ENCODE measurements around the gene MON2.
A peak's percentile ranks its signal among the peaks of the same experiment; 100 is the strongest.
"Not testable (repeated sequence)": the region's sequence is repeated elsewhere in the genome, so short reads cannot be mapped to it uniquely, and the experiment has no call there.

Gene MON2, protein sequence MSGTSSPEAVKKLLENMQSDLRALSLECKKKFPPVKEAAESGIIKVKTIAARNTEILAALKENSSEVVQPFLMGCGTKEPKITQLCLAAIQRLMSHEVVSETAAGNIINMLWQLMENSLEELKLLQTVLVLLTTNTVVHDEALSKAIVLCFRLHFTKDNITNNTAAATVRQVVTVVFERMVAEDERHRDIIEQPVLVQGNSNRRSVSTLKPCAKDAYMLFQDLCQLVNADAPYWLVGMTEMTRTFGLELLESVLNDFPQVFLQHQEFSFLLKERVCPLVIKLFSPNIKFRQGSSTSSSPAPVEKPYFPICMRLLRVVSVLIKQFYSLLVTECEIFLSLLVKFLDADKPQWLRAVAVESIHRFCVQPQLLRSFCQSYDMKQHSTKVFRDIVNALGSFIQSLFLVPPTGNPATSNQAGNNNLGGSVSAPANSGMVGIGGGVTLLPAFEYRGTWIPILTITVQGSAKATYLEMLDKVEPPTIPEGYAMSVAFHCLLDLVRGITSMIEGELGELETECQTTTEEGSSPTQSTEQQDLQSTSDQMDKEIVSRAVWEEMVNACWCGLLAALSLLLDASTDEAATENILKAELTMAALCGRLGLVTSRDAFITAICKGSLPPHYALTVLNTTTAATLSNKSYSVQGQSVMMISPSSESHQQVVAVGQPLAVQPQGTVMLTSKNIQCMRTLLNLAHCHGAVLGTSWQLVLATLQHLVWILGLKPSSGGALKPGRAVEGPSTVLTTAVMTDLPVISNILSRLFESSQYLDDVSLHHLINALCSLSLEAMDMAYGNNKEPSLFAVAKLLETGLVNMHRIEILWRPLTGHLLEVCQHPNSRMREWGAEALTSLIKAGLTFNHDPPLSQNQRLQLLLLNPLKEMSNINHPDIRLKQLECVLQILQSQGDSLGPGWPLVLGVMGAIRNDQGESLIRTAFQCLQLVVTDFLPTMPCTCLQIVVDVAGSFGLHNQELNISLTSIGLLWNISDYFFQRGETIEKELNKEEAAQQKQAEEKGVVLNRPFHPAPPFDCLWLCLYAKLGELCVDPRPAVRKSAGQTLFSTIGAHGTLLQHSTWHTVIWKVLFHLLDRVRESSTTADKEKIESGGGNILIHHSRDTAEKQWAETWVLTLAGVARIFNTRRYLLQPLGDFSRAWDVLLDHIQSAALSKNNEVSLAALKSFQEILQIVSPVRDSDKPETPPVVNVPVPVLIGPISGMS (N-terminal part only)

DNA sequence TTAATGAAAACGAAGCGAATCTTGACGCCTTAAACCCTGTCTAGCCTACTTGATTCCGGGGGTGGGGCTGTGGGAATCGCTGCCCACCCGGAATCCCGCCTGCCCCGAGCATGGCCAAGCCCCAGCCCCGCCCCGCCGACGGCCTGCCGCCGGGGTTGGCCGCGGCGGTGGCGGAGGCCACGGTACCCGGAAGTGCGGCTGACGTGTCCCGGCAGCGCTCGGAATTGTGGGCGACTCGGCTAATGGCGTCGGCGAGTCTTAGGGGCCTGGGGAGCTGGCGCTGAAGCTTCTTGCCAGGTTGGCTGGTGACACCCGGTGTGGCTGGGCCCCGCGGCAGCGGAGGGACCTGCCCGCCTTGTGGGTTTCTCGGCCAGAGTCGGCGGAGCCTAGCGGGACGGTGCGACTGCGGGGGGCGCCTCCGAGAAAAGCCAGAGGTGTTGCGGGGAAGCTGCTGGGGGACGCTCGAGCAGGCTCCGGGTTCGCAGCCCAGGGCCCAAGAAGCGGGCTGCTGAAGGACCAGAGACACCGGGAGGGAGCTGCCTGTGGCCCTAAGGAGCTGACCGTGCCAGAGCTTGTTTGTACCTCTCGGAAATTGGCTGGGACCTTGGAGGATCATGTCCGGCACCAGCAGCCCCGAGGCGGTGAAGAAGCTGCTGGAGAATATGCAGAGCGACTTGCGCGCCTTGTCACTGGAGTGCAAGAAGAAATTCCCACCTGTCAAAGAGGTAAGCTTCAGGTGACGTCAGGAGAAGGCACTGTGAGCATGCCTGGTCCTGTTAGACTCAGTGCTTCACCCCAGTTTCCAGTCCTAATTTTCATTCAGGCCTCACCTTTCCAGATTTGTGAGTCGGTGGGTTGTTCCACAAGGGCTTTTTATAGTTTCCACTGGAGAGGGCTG lies at the start of gene MON2:
TSS of gene MON2 (plus strand) at position 233 of the 898 bp plus-strand sequence. CDS start at position 615, 382 bp downstream.
- DNase-seq (ENCODE audit: insufficient read length, low spot score): peak; percentile 92
- peak; percentile 90 for FAIRE-seq

DNA sequence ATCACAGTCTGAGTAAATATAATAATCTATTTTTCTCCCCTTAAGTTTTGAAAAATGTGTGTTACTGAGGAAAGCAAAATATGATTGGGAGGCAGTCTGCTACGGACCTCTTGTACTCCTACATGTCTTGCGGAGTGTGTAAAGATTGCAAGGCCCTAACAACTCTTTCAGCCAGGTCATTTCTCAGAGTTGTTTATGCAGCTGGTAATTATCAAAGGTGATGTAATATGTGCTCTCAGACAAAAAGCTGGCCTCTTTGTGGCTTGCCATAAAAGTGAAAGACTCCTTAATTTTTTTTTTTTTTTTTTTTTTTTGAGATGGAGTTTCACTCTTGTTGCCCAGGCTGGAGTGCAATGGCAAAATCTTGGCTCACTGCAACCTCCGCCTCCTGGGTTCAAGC lies 40.5 kb upstream of the MON2 start:
- FAIRE-seq (no peak), DNase-seq (ENCODE audit: insufficient read length, low spot score) (no peak)

- no peak for FAIRE-seq
- no peak for DNase-seq (ENCODE audit: insufficient read length, low spot score)
Observed at GRCh38 chr12:62429457-62429856, 37.2 kb upstream of the MON2 start.

DNA sequence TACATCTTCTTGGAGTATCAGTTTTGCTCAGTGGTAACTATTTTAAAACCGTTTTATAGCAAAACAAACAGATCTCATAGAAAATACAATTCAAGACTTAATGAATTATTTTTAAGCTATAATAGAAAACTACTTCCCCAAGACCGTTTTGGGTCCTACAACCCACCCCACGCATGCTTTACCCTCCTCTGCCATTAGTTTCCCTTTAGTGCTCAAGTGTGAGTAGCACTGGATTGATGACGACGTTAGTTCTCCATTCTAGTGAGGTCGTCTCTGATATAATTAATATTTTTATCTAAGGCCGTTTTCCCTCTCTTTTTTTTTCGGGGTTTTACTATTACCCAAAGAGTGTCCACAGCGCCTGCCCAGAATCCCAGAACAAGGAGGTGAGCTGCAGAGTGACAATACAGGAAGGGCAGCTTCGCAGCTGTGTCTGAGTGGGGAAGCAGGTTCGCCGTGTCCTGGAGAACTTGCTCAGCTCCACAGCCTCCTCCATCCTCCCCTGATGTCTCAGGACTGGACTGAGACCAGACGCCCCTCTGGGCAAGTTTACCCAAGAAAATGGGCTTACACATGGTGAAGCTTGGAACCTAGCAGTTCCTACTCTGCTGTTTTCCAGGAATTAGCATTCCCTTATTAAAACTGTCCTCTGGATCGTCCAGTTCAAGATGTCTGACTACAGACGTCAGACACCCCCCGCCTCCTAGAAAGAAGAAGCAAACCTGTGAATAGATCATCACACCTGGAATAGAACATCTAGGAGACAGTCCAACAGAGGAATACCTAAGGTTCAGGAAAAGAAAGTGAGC lies 31.9 kb upstream of the MON2 start:
- FAIRE-seq (no peak), DNase-seq (ENCODE audit: insufficient read length, low spot score) (no peak)

- FAIRE-seq: peak; percentile 65
- DNase-seq (ENCODE audit: insufficient read length, low spot score): no peak
Observed at GRCh38 chr12:62435303-62436163, 31.1 kb upstream of the MON2 start.

GRCh38 chr12:62436164-62436503 lies 30.5 kb upstream of the MON2 start:
- DNase-seq (ENCODE audit: insufficient read length, low spot score) (no peak), FAIRE-seq (no peak)

- FAIRE-seq (peak; percentile 8), DNase-seq (ENCODE audit: insufficient read length, low spot score) (no peak)
Observed at GRCh38 chr12:62438098-62438692, 28.4 kb upstream of the MON2 start.

DNA sequence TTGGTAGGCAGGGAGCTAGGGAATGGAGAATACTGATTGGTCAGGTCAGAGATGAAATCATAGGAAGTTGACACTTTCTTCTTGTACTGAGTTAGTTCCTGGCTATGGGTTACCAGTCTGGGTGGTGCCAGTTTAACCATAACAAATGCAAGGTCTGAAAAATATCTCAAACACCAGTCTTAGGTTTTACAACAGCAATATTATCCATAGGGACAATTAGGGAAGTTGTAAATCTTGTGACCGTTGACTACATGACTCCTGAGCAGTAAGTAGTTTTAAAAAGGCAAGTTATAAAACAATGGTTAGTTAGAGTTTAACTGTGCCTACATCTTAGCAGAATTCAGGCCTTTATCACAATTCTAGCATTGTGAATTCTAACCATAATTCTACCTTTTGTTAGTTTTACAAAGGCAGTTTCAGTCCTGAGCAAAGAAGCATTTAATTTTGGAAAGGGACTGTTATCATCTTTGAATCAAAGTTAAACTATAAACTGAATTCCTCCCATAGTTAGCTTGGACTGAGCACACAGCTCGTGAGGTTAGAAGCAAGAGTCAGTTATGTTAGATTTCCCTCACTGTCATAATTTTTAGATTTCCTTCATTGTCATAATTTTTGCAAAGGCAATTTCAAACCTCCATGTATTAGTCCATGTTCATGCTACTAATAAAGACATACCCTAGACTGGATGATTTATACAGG lies 19.7 kb upstream of the MON2 start:
- no peak for FAIRE-seq
- no peak for DNase-seq (ENCODE audit: insufficient read length, low spot score)

GRCh38 chr12:62448436-62448835 lies 18.2 kb upstream of the MON2 start:
- no peak for DNase-seq (ENCODE audit: insufficient read length, low spot score)
- no peak for FAIRE-seq

DNA sequence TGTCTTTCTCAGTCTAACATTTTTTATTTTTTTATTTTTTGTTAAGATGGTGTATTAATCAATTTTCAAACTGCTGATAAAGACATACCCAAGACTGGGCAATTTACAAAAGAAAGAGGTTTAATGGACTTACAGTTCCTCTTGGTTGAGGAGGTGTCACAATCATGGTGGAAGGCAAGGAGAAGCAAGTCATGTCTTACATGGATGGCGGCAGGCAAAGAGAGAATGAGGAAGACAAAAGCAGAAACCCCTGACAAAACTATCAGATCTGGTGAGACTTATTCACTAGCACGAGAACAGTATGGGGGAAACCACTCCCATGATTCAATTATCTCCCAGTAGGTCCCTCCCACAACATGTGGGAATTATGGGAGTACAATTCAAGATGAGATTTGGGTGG lies 11.2 kb upstream of the MON2 start:
- not testable (repeated sequence) for DNase-seq (ENCODE audit: insufficient read length, low spot score); FAIRE-seq

DNA sequence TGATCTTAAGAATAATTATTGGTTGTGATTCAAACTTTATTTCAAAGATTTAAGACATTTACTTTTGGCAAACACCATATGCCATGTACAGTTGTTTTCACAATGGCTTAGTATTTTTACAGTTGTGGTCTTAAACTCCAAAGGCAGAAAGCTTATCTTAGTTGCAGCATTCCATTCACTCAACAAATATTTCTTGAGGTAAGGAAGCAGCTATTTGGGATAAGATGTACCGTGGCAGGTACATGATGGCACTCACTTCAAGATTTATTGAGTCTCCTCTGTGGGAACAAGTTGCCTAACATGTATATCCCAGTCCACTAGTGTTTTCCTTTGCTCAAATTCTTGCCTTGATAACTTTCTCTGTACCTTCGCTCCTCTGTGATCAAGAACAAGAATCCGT lies 8.0 kb upstream of the MON2 start:
- no peak for DNase-seq (ENCODE audit: insufficient read length, low spot score)
- FAIRE-seq: no peak

DNA sequence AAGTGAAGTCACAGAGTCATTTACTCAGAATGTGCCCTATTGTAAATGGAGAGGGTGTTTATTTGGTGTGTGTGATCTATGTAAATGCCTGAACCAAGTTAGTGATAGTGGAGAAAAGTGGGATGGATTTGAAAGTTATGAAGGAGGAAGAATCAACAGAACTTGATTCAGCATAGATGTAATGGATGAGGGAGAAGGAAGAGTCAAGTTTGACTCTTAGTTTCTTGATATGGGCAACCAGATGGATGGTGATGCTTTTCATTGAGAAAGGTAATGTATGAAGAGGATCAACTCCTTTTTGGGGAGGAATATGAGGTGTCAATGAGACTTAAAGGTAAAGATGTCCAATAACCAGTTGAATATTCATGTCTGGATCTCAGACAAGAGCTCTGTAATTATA lies 6.7 kb upstream of the MON2 start:
- DNase-seq (ENCODE audit: insufficient read length, low spot score) (no peak), FAIRE-seq (no peak)

GRCh38 chr12:62461171-62461837 lies 5.3 kb upstream of the MON2 start:
- DNase-seq (ENCODE audit: insufficient read length, low spot score); FAIRE-seq: not testable (repeated sequence)

DNA sequence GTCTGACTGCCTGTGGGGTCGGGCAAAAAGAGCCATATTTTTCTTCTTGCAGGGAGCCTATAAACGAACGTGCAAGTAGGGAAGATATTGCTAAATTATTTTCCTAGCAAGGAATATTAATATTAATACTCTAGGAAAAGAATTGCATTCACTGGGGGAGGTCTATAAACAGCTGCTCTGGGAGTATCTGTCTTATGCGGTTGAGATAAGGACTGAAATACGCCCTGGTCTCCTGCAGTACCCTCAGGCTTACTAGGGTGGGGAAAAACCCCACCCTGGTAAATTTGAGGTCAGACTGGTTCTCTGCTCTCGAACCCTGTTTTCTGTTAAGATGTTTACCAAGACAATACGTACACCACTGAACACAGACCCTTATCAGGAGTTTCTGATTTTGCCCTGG lies 3.4 kb upstream of the MON2 start:
- DNase-seq (ENCODE audit: insufficient read length, low spot score); FAIRE-seq: not testable (repeated sequence)

DNA sequence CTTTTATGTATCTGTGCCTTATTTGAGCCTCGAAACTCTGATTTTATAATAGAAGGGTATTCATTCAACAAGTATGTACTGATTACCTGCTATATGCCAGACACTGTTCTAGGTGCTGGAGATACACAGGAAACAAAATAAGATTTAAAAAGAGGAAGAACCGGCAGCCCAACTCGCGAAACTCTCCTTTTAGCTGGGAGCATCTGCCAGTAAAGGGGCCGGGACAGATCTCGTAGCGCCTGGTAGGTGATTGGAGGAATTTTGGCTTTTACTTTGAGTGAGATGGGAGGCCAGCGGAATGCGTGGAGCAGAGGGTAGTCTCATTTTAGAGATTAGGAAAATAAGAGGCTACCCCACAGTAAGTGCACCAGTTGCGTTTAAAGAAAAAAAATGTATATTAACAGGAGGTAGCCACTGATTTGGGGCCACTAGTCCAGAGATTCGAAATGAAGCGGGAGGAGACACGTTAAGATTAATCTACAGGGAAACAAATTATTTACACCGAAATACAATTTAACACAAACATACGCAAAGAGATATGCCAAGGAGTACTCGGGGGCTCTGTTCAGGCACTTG lies 520 bp upstream of the MON2 start:
- FAIRE-seq (peak; percentile 37), DNase-seq (ENCODE audit: insufficient read length, low spot score) (peak; percentile 41)

DNA sequence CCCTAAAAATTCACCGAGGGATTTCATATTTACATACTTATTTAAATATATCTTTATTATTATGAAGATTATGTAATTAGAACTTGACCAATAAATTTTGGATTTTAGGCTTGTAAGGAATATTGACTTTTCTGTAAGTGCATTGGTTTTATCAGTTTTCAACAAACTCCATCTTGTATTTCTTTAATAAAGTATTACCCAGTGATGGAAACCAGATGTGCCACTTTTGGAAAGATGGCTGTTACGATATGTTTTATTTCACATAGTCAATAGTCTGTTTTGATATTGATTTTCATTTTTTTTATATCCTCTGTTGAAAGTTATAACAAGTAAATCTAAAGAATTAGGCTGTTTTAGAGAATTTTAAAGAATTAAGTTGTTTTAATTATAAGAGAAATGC lies 1.8 kb downstream of the MON2 start:
- no peak for DNase-seq (ENCODE audit: insufficient read length, low spot score)
- FAIRE-seq: no peak
